ENCODE data around the gene RAD52.

Gene RAD52

DNA sequence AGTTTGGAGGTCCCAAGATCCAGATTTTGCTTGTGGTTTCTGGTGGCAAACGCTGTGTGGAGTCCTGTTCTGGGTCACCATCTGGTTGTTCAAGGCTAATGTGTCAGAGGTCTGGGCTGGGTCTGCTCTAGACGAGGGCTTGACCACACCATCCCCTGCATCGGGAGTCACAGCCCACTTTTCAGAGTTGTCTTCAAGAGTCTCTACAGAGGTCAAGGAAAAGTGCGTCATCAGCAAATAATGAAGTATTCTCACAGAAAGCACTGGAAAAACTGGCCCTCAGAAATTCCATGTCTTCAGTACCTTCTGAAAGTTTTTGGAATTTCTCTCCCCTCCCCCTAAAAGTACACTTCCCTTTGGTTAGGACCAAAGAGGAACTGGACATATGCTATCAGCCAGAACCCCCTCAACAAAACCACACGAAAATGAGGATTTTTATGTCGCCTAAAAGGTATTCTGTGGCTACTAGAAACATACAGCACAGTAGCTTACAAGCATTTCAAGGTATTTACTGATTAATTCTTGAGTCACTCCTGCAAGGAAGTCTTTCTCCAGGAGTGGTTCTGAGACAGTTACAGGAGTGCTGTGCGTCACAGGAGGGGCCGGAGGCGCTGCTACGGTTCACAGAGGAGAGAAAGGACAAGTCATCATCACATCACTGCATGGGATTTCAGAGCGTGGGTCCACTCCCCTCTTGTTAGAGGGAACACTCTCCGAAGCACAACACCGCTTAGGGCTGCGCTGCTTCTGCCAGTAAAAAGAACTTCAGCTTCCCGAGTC lies 35.4 kb downstream of the RAD52 start:
- DNase-seq (ENCODE audit: low read depth) = no peak

DNA sequence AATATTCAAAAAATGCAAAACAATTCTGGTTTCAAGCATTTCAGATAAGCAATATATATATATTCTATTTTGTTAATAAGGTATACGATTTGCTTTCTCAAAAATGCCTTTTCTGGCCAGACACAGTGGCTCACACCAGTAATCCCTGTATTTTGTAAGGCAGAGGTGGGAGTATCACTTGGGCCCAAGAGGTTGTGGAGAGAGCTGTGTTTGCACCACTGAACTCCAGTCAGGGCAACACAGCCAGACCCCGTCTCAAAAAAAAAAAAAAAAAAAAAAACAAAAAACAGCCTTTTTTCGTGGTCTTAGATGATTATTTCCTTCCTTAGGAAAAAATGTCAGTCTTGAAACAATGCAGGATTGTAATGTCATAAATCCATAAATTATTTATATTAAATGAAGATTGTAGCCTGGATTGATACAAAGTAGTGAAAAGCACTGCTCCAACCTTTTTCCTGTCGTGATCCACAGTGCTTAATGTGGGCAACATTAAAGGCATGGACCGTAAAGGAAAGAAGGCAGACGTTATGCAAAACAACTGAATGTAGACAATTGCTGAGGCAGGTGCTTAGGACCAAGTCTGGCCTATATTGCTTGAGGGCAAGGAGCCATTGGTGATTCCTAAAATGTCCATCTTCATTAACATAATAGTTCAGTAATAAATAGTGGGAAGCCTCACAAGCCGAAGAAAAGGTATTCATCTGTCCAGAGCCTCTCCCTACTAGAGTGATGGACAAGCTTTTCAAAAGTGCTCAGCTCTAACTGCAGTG lies 36.8 kb downstream of the RAD52 start:
- no peak for DNase-seq (ENCODE audit: low read depth)

DNA sequence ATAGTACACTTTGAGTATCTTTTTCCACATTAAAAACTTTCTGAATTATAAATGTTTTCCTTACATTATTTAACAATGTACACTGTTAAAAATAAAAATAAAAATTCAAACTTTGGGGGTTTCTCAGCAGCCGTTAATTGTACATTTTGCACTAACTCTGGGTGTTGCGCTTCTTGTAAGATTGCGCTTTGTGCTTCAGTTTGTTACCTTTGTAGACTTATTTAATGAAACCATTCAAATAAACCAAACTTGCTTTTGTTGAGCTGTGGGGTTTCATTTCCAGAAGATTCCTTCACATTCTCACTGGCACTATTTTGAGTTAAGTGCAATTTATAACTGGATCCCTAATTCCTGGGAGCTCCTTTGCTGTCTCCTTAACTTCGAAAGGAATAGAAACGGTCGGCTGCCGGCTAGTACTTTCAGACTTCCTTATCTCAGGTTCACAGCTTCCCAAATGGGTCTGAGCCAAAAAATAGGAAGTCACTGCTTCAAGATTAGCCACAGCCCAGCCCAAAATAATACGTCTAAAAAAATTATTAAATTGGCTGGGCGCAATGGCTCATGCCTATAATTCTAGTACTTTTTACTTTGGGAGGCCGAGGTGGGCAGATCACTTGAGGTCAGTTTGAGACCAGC lies 38.2 kb downstream of the RAD52 start:
- no peak for DNase-seq (ENCODE audit: low read depth)

DNA sequence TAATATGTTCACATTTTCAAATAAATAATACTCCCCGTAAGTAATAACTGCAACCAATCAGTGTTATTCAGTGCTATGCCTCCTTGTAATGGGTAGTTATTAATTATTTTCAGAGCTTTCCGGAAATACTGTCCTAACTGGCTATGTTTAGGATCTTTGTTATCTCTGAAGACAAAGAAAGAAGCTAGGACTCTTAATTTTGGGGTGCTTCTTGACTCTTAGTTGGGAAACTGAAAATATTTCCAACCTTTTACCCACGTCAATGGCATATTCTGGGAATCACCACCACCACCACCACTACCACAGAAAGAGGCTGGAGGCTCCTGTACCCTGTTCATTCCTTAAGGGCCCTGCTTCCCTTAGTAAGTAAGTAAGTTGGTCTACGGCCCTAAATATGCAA lies 39.1 kb downstream of the RAD52 start:
- no peak for DNase-seq (ENCODE audit: low read depth)

DNA sequence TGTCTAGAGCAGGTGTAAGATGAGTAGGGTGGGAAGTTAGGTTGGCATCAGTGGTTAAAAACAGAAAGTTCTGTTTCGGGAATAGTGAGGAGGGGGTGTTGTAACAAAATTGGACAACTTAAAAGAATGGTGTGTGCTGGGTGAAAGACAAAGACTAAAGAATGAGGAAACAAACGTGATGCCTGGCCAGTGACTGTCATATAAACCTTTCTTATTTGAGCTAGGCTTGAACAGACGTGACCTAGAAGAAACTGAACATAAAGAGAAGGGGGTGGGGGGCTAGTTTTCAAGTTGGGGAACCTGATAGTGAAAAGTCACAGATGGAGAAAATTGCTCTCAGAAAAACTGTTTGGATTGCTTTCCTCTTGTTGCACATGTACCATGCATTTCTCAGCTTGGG lies 39.6 kb downstream of the RAD52 start:
- no peak for DNase-seq (ENCODE audit: low read depth)

DNA sequence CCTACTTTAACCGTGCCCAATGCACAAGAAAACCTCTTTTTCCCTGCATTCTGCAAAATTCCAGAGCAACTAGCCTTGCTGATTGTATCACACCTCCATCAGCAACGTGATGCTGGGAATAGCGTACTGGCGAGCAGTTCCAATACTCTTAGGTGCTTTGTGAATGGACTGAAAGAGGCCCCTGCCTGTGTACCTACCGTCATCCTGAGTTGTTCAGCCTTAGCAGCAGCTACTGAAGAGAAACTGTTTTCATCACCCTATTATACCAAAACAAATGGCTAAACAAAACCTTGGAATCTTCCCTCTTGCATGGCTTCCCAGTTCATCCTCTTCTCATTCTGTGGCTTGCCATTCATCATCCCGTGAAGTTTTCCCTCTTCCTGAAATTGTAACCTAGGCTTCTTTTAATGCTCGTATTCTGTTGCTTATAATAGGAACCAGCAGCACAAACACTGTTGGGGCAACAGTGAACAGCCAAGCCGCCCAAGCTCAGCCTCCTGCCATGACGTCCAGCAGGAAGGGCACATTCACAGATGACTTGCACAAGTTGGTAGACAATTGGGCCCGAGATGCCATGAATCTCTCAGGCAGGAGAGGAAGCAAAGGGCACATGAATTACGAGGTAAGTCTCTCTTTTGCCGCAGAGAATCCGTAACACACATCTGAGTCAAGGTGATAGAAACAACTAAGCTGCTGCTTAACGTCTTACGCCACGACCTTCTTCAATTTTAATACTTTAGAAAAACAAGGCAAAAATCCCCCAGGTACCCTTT lies 41.9 kb downstream of the RAD52 start:
- no peak for DNase-seq (ENCODE audit: low read depth)

DNA sequence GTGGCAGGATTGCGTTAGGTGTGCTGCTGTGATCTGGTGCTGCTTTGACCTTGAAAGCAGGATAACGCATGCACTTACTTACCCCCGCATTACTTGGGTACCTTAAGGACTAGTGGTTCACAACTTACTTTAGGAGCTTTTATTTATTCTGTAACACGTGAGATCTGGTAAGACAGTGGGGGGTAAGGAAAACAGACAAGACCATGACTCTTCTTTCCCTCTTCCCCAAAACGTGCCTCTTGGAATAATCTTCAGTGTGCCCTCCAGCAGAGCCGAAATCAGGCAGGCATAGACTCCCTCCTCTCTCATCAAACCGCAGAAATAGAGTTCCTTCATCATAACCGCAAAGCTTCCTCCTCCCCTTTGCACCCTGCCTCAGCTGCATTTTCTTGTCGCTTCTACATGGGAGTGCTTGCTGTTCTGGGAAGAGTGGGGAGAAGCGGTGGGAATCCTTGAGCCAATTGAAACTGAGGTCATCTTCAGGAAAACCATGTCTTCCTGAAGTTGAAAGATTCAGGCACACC lies 43.4 kb downstream of the RAD52 start:
- DNase-seq (ENCODE audit: low read depth) = no peak

DNA sequence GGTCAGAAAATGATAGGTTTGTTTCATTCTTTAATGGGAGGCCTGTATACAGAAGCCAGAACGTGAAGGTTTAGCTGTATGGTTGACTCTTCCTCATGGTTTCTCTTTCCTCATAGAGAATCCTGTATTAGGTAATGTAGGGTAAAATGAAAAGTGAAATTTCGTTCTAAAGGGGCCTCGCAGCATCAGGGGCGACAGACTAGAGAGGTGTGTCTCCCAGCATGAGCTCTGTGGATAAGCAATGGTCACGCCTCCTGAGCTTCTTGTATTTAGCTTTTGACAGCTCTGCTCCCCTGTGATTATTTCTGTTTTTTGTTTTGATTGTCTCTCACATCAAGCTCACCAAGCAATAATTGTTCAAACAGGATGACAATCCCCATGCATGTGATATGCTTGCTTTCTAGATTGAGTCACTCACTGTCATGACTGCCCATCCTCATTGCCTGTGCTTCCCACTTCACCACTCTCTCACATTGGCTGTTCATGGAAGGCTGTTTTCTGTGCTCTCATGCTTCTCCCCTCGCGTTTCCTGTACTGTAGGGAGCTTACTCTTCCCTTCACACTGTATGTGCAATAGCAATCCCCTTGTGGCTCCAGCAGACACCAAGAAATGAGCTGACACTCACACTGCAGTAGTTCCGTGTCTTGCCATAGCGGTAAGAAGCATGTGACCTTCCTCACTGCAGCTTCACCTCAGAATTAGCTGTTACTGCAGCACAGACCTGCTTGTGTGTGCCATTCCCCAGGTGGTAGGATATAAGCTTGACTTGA lies 44.0 kb downstream of the RAD52 start:
- no peak for DNase-seq (ENCODE audit: low read depth)

DNA sequence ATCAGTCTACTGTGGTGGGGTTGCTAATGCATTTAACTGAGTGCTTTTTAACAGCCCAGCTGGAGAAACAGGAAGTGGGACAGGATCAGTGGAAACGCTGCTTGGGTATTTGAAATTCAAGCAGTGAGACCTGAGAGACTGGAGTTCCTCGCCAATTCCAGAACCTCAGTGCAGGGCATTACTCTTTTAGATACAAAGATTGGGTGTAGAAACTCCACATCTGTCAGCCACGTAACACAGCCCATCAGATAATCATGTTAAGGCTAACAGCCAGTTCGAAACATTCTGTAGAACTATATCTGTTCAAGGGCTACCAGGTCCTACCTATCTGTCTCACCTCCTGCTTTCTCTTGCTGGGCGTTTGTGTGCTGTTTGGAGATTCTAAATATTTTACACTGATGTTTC lies 45.5 kb downstream of the RAD52 start:
- DNase-seq (ENCODE audit: low read depth) = no peak

DNA sequence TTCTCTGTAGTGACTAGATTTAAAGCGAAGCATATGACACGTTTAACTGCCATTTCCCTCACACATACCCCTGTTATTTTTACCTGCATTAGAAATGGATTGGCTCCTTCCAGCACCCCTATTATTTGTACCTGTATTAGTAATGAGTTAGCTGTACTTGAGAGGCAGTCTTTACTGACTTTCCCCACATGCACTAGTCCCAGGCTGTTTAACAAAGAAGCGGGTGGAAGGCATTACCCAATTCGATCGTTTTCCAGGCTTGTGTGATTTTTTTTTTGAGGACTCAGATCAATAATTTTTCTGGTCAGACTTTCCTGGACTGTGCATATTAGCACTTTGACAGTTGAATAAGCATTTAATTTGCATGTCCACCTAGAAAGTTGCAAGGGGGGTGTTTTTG lies 46.4 kb downstream of the RAD52 start:
- no peak for DNase-seq (ENCODE audit: low read depth)

DNA sequence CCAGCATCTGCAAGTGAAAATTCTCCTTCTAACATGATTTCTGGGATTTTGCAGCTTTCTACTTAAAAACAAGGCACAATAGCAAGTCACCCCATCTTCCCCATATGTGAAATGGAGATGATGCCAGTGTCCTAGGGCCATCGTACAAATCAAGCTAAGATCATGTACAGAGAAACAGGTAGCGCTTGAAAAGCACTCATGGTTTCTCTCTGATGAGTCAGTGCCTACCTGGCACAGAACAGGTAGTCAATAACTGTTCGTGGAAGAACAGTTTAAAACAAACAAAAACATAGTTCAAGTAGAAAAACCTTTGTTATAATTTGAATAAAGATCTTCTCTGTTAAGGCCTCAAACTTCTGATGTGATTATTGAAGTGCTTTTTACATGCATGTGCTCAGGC lies 46.9 kb downstream of the RAD52 start:
- no peak for DNase-seq (ENCODE audit: low read depth)

DNA sequence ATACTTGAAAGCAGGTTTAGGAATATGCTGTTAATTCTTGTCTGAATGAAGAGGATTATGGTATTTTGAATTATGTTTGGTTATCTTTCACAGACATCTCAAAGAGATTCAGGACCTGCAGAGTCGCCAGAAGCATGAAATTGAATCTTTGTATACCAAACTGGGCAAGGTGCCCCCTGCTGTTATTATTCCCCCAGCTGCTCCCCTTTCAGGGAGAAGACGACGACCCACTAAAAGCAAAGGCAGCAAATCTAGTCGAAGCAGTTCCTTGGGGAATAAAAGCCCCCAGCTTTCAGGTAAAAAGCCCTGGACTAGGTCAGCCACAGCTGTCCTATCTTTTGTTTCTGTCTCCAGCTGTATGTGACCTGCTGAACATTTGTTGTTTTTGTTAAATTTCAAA lies 52.1 kb downstream of the RAD52 start:
- DNase-seq (ENCODE audit: low read depth) = no peak

DNA sequence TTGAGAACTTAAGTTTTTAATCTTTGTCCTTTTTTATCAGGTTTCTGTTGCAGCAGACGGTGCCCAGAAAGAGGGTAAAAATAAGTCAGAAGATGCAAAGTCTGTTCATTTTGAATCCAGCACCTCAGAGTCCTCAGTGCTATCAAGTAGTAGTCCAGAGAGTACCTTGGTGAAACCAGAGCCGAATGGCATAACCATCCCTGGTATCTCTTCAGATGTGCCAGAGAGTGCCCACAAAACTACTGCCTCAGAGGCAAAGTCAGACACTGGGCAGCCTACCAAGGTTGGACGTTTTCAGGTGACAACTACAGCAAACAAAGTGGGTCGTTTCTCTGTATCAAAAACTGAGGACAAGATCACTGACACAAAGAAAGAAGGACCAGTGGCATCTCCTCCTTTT lies 53.5 kb downstream of the RAD52 start:
- no peak for DNase-seq (ENCODE audit: low read depth)

DNA sequence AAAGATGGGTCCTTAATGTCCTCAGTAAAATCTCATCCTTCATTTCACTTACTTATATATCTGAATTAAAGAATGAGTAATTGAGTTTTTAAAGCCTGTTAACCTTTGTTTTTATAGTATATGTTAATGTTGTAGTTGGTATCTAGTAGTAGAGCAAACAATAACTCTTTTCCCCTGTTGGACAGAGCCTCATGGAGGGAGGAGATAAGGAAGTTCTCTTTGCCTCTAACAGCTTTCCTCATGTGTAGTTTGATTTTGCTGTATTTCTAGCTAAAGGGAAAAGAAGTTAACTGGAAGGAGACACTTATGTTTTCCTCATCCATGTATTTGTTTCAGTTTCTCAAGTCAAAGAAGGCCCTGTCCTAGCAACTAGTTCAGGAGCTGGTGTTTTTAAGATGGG lies 55.3 kb downstream of the RAD52 start:
- DNase-seq (ENCODE audit: low read depth) = no peak

DNA sequence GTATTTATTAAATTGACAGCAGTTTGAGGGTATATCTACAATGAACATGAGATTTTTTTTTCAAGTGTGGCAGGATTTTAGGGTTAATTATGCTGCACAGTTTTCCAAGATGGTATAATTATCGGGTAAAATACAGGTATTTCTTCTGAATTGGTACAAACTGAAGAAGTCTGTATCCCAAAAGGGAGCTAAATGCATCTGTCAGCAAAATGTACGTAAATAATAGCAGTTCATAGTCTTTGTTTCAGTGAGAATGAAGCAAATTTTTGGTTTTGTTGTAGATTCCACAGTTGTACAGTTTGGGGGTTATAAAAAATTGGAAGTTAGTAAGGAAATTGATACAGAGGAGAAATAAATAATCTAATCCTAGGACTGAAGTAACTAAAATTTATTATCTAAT lies 63.3 kb downstream of the RAD52 start:
- no peak for DNase-seq (ENCODE audit: low read depth)

DNA sequence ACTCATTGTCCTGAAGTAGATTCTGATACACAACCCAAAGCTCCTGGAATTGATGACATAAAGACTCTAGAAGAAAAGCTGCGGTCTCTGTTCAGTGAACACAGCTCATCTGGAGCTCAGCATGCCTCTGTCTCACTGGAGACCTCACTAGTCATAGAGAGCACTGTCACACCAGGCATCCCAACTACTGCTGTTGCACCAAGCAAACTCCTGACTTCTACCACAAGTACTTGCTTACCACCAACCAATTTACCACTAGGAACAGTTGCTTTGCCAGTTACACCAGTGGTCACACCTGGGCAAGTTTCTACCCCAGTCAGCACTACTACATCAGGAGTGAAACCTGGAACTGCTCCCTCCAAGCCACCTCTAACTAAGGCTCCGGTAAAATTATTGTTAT lies 63.8 kb downstream of the RAD52 start:
- no peak for DNase-seq (ENCODE audit: low read depth)

DNA sequence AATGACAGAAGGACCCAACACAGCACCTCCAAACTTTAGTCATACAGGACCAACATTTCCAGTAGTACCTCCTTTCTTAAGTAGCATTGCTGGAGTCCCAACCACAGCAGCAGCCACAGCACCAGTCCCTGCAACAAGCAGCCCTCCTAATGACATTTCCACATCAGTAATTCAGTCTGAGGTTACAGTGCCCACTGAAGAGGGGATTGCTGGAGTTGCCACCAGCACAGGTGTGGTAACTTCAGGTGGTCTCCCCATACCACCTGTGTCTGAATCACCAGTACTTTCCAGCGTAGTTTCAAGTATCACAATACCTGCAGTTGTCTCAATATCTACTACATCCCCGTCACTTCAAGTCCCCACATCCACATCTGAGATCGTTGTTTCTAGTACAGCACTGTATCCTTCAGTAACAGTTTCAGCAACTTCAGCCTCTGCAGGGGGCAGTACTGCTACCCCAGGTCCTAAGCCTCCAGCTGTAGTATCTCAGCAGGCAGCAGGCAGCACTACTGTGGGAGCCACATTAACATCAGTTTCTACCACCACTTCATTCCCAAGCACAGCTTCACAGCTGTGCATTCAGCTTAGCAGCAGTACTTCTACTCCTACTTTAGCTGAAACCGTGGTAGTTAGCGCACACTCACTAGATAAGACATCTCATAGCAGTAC lies 64.6 kb downstream of the RAD52 start:
- no peak for DNase-seq (ENCODE audit: low read depth)

DNA sequence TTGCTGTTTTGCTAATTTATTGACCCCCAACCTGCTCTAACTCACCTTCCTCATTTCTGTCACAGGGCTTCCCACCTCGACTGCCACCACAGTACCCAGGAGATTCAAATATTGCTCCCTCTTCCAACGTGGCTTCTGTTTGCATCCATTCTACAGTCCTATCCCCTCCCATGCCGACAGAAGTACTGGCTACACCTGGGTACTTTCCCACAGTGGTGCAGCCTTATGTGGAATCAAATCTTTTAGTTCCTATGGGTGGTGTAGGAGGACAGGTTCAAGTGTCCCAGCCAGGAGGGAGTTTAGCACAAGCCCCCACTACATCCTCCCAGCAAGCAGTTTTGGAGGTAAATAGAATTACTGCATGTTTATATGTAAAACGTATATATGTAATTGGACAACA lies 68.8 kb downstream of the RAD52 start:
- no peak for DNase-seq (ENCODE audit: low read depth)

DNA sequence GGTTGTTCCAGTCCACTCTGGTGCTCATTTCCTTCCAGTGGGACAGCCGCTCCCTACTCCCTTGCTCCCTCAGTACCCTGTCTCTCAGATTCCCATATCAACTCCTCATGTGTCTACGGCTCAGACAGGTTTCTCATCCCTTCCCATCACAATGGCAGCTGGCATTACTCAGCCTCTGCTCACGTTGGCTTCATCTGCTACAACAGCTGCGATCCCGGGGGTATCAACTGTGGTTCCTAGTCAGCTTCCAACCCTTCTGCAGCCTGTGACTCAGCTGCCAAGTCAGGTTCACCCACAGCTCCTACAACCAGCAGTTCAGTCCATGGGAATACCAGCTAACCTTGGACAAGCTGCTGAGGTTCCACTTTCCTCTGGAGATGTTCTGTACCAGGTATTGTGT lies 69.9 kb downstream of the RAD52 start:
- no peak for DNase-seq (ENCODE audit: low read depth)

DNA sequence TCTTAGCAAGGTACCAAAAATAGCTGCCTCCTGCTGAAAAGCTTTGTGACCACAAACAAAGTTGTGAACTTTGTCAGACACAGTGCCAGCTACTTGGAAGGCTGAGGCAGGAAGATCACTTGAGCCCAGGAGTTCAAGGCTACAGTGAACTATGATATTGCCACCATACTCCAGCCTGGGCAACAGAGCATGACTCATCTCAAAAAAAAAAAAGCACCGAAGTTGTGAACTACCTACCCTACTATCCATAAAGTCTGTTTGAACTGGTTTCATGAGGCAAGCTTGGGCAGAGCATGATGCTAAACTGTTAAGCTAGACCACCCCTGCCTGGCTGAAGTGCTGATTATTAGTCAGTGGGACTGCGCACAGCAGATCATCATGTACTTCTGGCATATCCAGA lies 75.5 kb downstream of the RAD52 start:
- DNase-seq (ENCODE audit: low read depth) = no peak

DNA sequence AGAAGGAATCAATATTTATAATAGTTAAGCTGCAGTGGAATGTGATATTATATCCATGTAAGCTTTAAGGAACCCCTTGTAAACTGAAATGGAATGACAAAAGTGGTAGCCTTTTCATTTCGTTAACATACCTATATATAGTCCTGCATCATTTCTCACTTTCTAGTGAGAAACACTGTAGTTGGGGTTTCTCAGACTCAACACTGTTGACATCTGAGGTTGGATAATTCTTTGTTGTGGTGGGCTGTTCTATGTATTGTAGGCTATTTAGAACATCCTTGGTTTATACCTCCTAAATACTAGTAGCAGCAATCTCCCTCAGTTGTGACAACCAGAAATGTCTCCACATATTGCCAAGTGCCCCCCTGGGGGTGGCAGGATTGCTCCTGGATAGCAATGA lies 79.1 kb downstream of the RAD52 start:
- no peak for DNase-seq (ENCODE audit: low read depth)

Data from stimulated activated CD8-positive, alpha-beta memory T cell treated with anti-CD3 and anti-CD28 coated beads, Interleukin-12 subunit alpha, Interleukin-12 subunit beta, amount 100 ng/mL, for 1 hour (primary cell).